ENCODE measurements around the gene SMYD3.

Gene SMYD3

DNA sequence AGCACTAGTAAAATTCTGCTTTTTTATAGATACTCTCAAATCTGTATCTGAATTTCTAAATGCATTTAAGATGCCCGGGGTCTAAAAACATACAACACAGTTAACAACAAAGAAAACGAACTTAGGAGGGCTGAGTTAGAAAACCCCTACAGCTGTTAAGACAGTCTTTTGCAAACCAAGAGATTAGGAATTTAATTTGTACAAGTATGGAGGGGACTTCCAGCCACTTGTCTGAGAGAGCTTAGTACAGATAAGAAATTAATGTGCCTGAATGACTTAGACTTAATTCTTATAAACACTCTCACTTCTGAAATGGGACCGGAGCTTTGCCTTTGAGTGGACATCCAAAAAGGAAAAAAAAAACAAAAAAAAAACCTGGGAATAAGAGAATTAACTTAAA is 61.6 kb downstream of the SMYD3 start:
- Histone ChIP-seq H3K9me3 (ENCODE audit: insufficient read depth, low read length, severe bottlenecking) (no peaks in the 10 kb centered on the region), H3K4me1 (ENCODE audit: insufficient read depth, low read length) (no peaks in the 10 kb centered on the region), H3K79me2 (ENCODE audit: insufficient read depth, low read length) (no peaks in the 10 kb centered on the region), H3K27ac (ENCODE audit: low read length) (no peak overlapping the region), H3K27me3 (ENCODE audit: insufficient read depth, low read length, poor library complexity) (no peaks in the 10 kb centered on the region), H2AFZ (ENCODE audit: low read depth, low read length) (no peak overlapping the region), H3K9ac (ENCODE audit: low read depth, low read length) (no peak overlapping the region), H3K36me3 (ENCODE audit: insufficient read depth, low read length) (no peaks in the 10 kb centered on the region), H3K4me3 (ENCODE audit: low read depth in 1 of 2, low read length in 2 of 2) (no peak overlapping the region), H4K20me1 (ENCODE audit: insufficient read depth, low read length) (no peaks in the 10 kb centered on the region), H3K4me2 (ENCODE audit: insufficient read depth, low read length) (no peak overlapping the region)
- TF ChIP-seq CTCF (IDR thresholded peaks at IDR 0.05; ENCODE audit: borderline replicate concordance, extremely low read depth, low read length, poor library complexity, severe bottlenecking) (no peak), EZH2 (IDR thresholded peaks at IDR 0.05; ENCODE audit: borderline replicate concordance, low read depth, low read length, severe bottlenecking) (no peak)
- DNase-seq (no peak), ATAC-seq (ENCODE audit: insufficient read depth, low read depth) (no peak)

- TF ChIP-seq EZH2 (IDR thresholded peaks at IDR 0.05; ENCODE audit: borderline replicate concordance, low read depth, low read length, severe bottlenecking) = no peak
- TF ChIP-seq CTCF (IDR thresholded peaks at IDR 0.05; ENCODE audit: borderline replicate concordance, extremely low read depth, low read length, poor library complexity, severe bottlenecking) = no peak
- Histone ChIP-seq H3K27me3 (ENCODE audit: insufficient read depth, low read length, poor library complexity) (no peaks in the 10 kb centered on the region), H3K79me2 (ENCODE audit: insufficient read depth, low read length) (no peaks in the 10 kb centered on the region), H4K20me1 (ENCODE audit: insufficient read depth, low read length) (no peaks in the 10 kb centered on the region), H3K36me3 (ENCODE audit: insufficient read depth, low read length) (no peaks in the 10 kb centered on the region), H2AFZ (ENCODE audit: low read depth, low read length) (no peak overlapping the region), H3K9me3 (ENCODE audit: insufficient read depth, low read length, severe bottlenecking) (no peaks in the 10 kb centered on the region), H3K9ac (ENCODE audit: low read depth, low read length) (no peak overlapping the region), H3K27ac (ENCODE audit: low read length) (no peak overlapping the region), H3K4me1 (ENCODE audit: insufficient read depth, low read length) (no peaks in the 10 kb centered on the region), H3K4me3 (ENCODE audit: low read depth in 1 of 2, low read length in 2 of 2) (no peak overlapping the region), H3K4me2 (ENCODE audit: insufficient read depth, low read length) (no peak overlapping the region)
- ATAC-seq (ENCODE audit: insufficient read depth, low read depth) = no peak
- no peak for DNase-seq
Measured at GRCh38 chr1:246444617-246445016, 62.5 kb downstream of the SMYD3 start.

GRCh38 chr1:246437961-246438360 is 69.1 kb downstream of the SMYD3 start:
- no peak for ATAC-seq (ENCODE audit: insufficient read depth, low read depth)
- H4K20me1 ChIP-seq (ENCODE audit: insufficient read depth, low read length) = no peaks in the 10 kb centered on the region
- no peak overlapping the region for H3K27ac ChIP-seq (ENCODE audit: low read length)
- no peak overlapping the region for H2AFZ ChIP-seq (ENCODE audit: low read depth, low read length)
- no peak overlapping the region for H3K9ac ChIP-seq (ENCODE audit: low read depth, low read length)
- H3K79me2 ChIP-seq (ENCODE audit: insufficient read depth, low read length) = no peaks in the 10 kb centered on the region
- peaks cover 6% of the 10 kb centered on the region for H3K9me3 ChIP-seq (ENCODE audit: insufficient read depth, low read length, severe bottlenecking)
- no peaks in the 10 kb centered on the region for H3K27me3 ChIP-seq (ENCODE audit: insufficient read depth, low read length, poor library complexity)
- TF ChIP-seq EZH2 (IDR thresholded peaks at IDR 0.05; ENCODE audit: borderline replicate concordance, low read depth, low read length, severe bottlenecking) (no peak), CTCF (IDR thresholded peaks at IDR 0.05; ENCODE audit: borderline replicate concordance, extremely low read depth, low read length, poor library complexity, severe bottlenecking) (no peak)
- no peak overlapping the region for H3K4me3 ChIP-seq (ENCODE audit: low read depth in 1 of 2, low read length in 2 of 2)
- no peak for DNase-seq
- no peaks in the 10 kb centered on the region for H3K36me3 ChIP-seq (ENCODE audit: insufficient read depth, low read length)
- H3K4me1 ChIP-seq (ENCODE audit: insufficient read depth, low read length) = 0 out of 2 replicates have a peak, but pooled peaks cover 3% of the 10 kb centered on the region
- H3K4me2 ChIP-seq (ENCODE audit: insufficient read depth, low read length) = no peak overlapping the region

Measured in DND-41 (cell line).